Heart left ventricle (tissue), 16 donors: ENCODE results near the gene FERMT3. TPM values are rescaled to one million over a fixed set of nuclear protein-coding genes. Genes with fewer than 3 reads are reported as not detected.

Source experiments
- ATAC-seq, 4 donors: fragments of 200-7000 bp; cut with Tn5 transposase; one replicate each; pipeline ENCODE4 v1.9.1; 2020 to 2022; ENCODE audit warnings: moderate library complexity in 4 of 4, mild to moderate bottlenecking in 3 of 4, moderate number of reproducible peaks in 1 of 4
- DNase-seq, 5 donors: peaks; one replicate each; pipeline ENCODE4 v3.0.0-alpha.2; 2020
- H3K27ac ChIP-seq, 12 donors: fragments of 200-600 bp; sonication (generic) in 4 of 12; one replicate each; pipeline versions ENCODE4 v1.5.0 to v1.8.0; 2016 to 2022; ENCODE audit warnings: mild to moderate bottlenecking in 2 of 12
- H3K27me3 ChIP-seq, 9 donors: fragments of 200-600 bp; sonication (generic) in 2 of 9; one replicate each; pipeline versions ENCODE4 v1.5.1 to v1.8.0; 2016 to 2022; ENCODE audit warnings: mild to moderate bottlenecking in 3 of 9
- H3K36me3 ChIP-seq, 9 donors: fragments of 200-600 bp; sonication (generic) in 2 of 9; one replicate each; pipeline versions ENCODE4 v1.5.0 to v1.8.0; 2018 to 2022; ENCODE audit warnings: mild to moderate bottlenecking in 2 of 9
- H3K4me1 ChIP-seq, 12 donors: fragments of 200-600 bp; sonication (generic) in 4 of 12; one replicate each; pipeline versions ENCODE4 v1.5.0 to v1.8.0; 2016 to 2022; ENCODE audit warnings: mild to moderate bottlenecking in 3 of 12
- H3K4me3 ChIP-seq, 12 donors: fragments of 200-600 bp; sonication (generic) in 4 of 12; one replicate each; pipeline versions ENCODE4 v1.5.0 to v1.8.0; 2017 to 2022; ENCODE audit warnings: mild to moderate bottlenecking in 9 of 12, moderate library complexity in 4 of 12
- H3K9me3 ChIP-seq, 12 donors: fragments of 200-600 bp; sonication (generic) in 4 of 12; one replicate each; pipeline versions ENCODE4 v1.5.0 to v1.8.0; 2016 to 2022; ENCODE audit warnings: mild to moderate bottlenecking in 1 of 12
- CTCF ChIP-seq, 12 donors: fragments of 200-600 bp; sonication (generic) in 4 of 12; IDR thresholded peaks; one replicate each; pipeline versions ENCODE4 v1.5.0 to v1.8.0; 2018 to 2022; ENCODE audit warnings: antibody characterized with exemption in 12 of 12, mild to moderate bottlenecking in 5 of 12
- POLR2A ChIP-seq, 2 donors: fragments of 450-650 bp; IDR thresholded peaks; one replicate each; pipeline ENCODE4 v1.6.1; 2017; ENCODE audit warnings: antibody characterized with exemption in 2 of 2, mild to moderate bottlenecking in 2 of 2, moderate library complexity in 2 of 2
- WGBS, 4 donors: extraction: QIAGEN DNeasy Blood & Tissue Kit in 2 of 4; methylation state at CpG; one replicate each; pipeline versions ENCODE4 v1.1.5 to v1.1.7; 2013 to 2018; 5-methylcytosine and 5-hydroxymethylcytosine counted together
- intact Hi-C, 10 donors: fragments of 100-400 bp; cut with DNase I; formaldehyde crosslinking; loops; one replicate each; pipeline versions ENCODE4 v1.11.1 to v1.14.2; 2022
- polyA plus RNA-seq, 2 donors: library from polyadenylated mRNA; stranded (reverse); fragments of 200-250 nt; gene quantifications; one replicate each; pipeline ENCODE4 v1.2.3, GENCODE V29; 2013
- total RNA-seq, 9 donors: library from RNA; depleted of rRNA in 2 of 9; stranded (reverse); fragments of >200 nt in 2 of 9; fragmentation: NEBNext Ultra II Directional in 3 of 9; extraction: Animal tissue kit (Norgen Biotek cat#: 25700) in 3 of 9; gene quantifications; one replicate each; pipeline versions ENCODE4 v1.1.0 to v1.2.4, GENCODE V29; 2016 to 2023
- donor health status: ischemic (EF 13 %, LVEDD 7.1; RV severe dilation, severe dysfunction).
- donor health status: healthy with polysubstance abuse.
- donor health status: DM: no; HTN: yes; CAD: no.
- donor health status: DM: no; HTN: no; CAD: no.
- donor health status: ischemic (EF 25% LVEDD 6.9; RV normal size, moderate dysfunction).
- donor health status: ischemic (EF 25% LVEDD 5.7; RV mildly dilated, moderate dysfunction).
- donor health status: healthy.
- donor health status: DM: yes; HTN: yes; CAD: no.
- donor health status: ischemic (EF 35%, LVEDD 5.7; RV mildly dilated, moderate dysfunction).
- donor health status: nonischemic (EF 11% LVEDD 7.7; RV severe dilation, severe dysfunction).
- donor health status: DM: yes; HTN: yes; CAD: no.
- donor health status: PGD.
- donor health status: ischemic (EF 29% LVEDD 5.4; RV normal size, mild dysfunction).
- donor health status: nonischemic (EF 23%, LVEDD 6.1; RV moderate dilation, normal function).

FERMT3 gene
- total and polyA plus RNA-seq, 11 donors: 2.8 to 71.5 (median 5.7) TPM

- intact Hi-C loops: loop anchor here in 2 of 10 donors (2.0 kb wide), 2 partner anchors 22 to 58 kb away; partner anchors contain the start of gene ESRRA (in 2 of the 2)
- Histone ChIP-seq H3K4me3 (peak within 1 kb of the TSS; percentile 56 to 90 (median 72)), H3K27me3 (no peaks in the 10 kb centered on the region), H3K4me1 (peaks cover 5 to 65% (median 37%) of the 10 kb centered on the region in 12 donors), H3K36me3 (peaks cover 0 to 15% (median 8%) of the 10 kb centered on the region in 9 donors), H3K27ac (peak within 1 kb of the TSS; percentile 49 to 96 (median 92)), H3K9me3 (no peaks in the 10 kb centered on the region)
- DNase-seq (peak; percentile 90 to 94 (median 93)), ATAC-seq (peak; percentile 58 to 74 (median 68))
- peak in 7 of 12 donors; percentile 8 to 31 (median 18) for TF ChIP-seq CTCF (IDR thresholded peaks at IDR 0.05)
- peak in 1 of 2 donors; percentile 50 for TF ChIP-seq POLR2A (IDR thresholded peaks at IDR 0.05)
- WGBS, 4 donors: 0 to 1% (median 1%) methylated on average over 23 to 74 of the region's 74 CpGs
These were observed 40.6 kb downstream of the FERMT3 start, which contains the start of gene PPP1R14B for GRCh38 chr11:64246871-64247728. PPP1R14B (minus strand) TSS chr11:64246943; CDS start chr11:64246673, 270 bp downstream.

GRCh38 chr11:64247729-64248531, 41.4 kb downstream of the FERMT3 start:
- peaks cover 5 to 65% (median 37%) of the 10 kb centered on the region in 12 donors for H3K4me1 ChIP-seq
- 35 to 42% (median 36%) methylated on average over 31 of the region's 31 CpGs for WGBS, 4 donors
- ATAC-seq: peak in 2 of 4 donors; percentile 0 to 1
- peak overlapping the region; percentile 37 to 96 (median 92) for H3K27ac ChIP-seq
- no peak for TF ChIP-seq POLR2A (IDR thresholded peaks at IDR 0.05)
- H3K4me3 ChIP-seq: peak overlapping the region; percentile 49 to 90 (median 72)
- no peaks in the 10 kb centered on the region for H3K9me3 ChIP-seq
- peaks cover 0 to 15% (median 8%) of the 10 kb centered on the region in 9 donors for H3K36me3 ChIP-seq
- no peaks in the 10 kb centered on the region for H3K27me3 ChIP-seq
- DNase-seq: no peak
- intact Hi-C loops: loop anchor here in 2 of 10 donors (2.0 kb wide), 2 partner anchors 21 to 57 kb away; partner anchors contain the start of gene ESRRA (in 2 of the 2)

GRCh38 chr11:64248578-64248977, 42.1 kb downstream of the FERMT3 start:
- intact Hi-C loops: no loop called here
- Histone ChIP-seq H3K4me3 (no peak overlapping the region), H3K27ac (no peak overlapping the region), H3K4me1 (peaks cover 5 to 66% (median 40%) of the 10 kb centered on the region in 12 donors), H3K27me3 (no peaks in the 10 kb centered on the region), H3K9me3 (no peaks in the 10 kb centered on the region), H3K36me3 (peaks cover 0 to 8% (median 5%) of the 10 kb centered on the region in 9 donors)
- ATAC-seq (no peak), DNase-seq (no peak)
- WGBS, 4 donors: 76 to 96% (median 81%) methylated on average over 7 of the region's 7 CpGs
- TF ChIP-seq CTCF (IDR thresholded peaks at IDR 0.05) (no peak), POLR2A (IDR thresholded peaks at IDR 0.05) (no peak)

- no peak for ATAC-seq
- DNase-seq: no peak
These were observed 42.5 kb downstream of the FERMT3 start for GRCh38 chr11:64249038-64249437.

More at GRCh38 chr11:64249038-64249437, 42.5 kb downstream of the FERMT3 start:
- WGBS, 4 donors: 89 to 96% (median 96%) methylated on average over 4 of the region's 4 CpGs
- intact Hi-C loops: no loop called here
- Histone ChIP-seq H3K4me3 (no peak overlapping the region), H3K27me3 (no peaks in the 10 kb centered on the region), H3K27ac (no peak overlapping the region), H3K4me1 (peaks cover 5 to 67% (median 41%) of the 10 kb centered on the region in 12 donors), H3K9me3 (no peaks in the 10 kb centered on the region), H3K36me3 (peaks cover 0 to 4% (median under 1%) of the 10 kb centered on the region in 9 donors)
- TF ChIP-seq CTCF (IDR thresholded peaks at IDR 0.05) (no peak), POLR2A (IDR thresholded peaks at IDR 0.05) (no peak)
